Activated CD4-positive, CD25-positive, alpha-beta regulatory T cell (primary cell): ENCODE results near the gene MACO1.
"Not testable (repeated sequence)": the region's sequence is repeated elsewhere in the genome, so short reads cannot be mapped to it uniquely, and the experiment has no call there.

Source experiments
- DNase-seq, 4 experiments: peaks; one replicate each; lab custom pipeline; 2025; lab: John Stamatoyannopoulos, UW

The MACO1 gene

DNA sequence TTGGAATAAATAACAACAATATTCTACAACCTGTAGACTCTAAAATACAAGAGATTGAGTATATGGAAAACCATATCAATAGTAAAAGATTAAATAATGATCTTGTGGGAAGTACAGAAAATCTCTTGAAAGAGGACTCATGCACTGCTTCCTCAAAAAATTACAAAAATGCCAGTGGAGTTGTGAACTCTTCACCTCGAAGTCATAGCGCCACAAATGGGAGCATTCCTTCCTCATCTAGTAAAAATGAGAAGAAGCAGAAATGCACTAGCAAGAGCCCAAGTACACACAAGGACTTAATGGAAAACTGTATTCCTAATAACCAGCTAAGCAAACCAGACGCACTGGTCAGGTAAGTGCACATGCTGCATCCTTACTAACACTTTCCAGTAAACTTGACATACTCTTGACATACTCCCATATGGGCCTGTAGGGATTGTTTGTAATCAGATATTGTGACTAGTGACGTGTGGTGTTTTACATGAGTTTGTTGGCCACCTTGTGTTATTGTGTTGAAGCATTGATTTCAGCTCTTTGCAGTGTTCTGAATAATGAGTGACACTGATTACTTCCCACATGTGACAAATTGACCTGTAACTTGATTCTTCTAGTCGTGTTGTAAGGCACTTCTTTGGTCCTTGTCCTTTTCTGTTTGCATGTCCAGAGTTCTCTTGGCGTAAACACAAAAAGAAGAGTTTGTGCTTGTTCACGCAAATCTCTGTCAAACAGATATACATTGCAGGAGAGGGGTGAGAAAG is 28.0 kb downstream of the MACO1 start:
- no peak for DNase-seq

DNA sequence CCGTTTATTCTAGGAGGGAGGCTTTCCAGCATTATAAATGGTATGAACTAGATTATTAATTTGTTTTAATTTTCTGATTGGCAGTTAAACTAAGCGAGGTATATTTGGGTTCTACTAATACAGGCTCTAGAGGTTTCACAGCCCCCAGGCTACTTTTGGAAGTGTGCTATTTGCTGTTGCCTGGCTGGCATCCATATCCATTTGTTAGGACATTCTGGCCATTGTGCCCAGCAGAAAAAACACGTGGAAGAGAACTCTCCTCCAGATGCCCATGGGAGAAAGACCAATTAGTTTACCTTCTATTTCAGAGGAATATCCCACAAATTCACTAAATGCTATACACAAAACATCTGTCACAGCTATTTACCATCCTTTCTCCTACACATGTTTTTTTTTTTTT is 29.3 kb downstream of the MACO1 start:
- no peak for DNase-seq

DNA sequence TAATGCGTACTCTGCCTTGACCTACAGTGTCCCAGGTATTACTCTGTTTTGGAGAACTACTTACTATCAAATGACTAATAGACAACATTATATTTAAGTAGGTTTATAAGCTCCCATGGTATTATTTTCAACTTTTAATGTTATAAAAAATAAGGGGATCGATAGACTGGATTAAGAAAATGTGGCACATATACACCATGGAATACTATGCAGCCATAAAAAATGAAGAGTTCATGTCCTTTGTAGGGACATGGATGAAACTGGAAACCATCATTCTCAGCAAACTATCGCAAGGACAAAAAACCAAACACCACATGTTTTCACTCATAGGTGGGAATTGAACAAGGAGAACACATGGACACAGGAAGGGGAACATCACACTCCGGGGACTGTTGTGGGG is 30.1 kb downstream of the MACO1 start:
- DNase-seq, result not testable (repeated sequence)

DNA sequence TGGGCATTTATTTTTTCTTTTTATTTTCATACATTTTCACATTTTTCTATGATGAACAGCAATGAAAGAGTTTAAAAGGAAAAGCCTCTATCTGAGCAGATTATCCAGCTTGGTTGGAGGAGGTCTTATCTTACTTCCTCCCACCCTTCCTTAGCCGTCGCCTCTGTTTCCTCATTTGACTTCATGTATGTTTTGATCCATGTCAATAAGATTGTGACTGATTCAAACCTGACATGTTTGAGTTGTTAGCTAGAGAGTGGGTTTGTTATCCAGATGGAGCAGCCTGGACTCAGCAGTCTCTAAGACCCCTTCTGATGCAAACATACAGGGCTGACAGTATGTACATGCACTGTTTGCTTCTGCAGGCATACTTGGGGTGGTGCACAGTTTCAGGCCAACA is 31.2 kb downstream of the MACO1 start:
- DNase-seq, result no peak

DNA sequence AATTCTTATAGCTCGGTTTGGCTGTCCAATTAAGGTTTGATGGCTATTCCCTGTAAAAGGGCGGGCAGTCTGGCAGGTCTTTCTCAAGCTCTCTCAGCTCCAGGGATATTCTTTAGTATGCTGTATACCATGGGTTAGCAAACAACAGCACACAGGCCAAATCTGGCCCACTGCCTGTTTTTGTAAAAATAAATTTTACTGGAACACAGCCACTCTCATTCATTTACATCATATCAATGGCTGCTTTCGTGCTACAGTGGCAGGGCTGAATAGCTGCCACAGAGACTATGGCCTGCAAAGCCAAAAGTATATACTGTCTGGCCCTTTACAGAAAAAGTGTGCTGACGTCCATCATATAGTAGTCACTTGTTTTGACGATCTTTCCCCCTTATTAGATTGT is 32.0 kb downstream of the MACO1 start:
- no peak for DNase-seq

DNA sequence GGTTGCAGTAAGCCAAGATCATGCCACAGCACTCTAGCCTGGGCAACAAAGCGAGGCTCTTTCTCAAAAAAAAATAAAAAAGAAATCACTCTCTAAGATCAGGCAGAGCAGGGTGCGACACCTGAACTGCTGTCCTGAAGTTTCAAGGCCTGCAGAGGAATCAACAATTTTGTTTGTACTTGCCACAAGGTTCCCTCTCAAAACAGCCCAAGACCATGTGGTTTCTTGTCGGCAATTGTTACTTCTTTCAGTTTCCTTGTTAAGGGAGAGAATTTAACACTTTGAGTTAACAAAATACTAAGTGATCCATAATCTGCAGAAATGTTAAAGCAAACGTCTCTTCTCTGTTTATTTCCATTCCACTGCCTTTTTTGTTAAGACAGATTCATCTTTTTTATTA is 36.5 kb downstream of the MACO1 start:
- DNase-seq, result no peak

DNA sequence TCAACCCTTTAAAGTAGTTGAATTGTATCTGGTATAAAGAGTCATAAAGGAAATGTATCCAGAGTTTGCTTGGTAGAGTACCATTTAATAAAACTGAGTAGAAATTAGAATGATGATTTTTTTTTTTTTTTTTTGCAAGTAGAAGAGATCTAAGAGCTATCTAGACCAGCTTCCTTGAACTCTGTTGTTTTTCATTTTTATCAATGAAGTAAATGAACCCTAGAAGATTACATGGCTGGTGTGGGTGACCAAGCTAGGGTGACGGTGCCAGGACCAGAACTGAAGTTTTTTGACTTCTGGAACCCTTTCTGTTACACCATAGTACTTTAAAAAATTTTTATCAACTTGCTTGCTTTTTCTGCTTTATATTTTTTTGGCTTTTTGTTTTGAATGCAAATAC is 36.9 kb downstream of the MACO1 start:
- DNase-seq, result no peak

DNA sequence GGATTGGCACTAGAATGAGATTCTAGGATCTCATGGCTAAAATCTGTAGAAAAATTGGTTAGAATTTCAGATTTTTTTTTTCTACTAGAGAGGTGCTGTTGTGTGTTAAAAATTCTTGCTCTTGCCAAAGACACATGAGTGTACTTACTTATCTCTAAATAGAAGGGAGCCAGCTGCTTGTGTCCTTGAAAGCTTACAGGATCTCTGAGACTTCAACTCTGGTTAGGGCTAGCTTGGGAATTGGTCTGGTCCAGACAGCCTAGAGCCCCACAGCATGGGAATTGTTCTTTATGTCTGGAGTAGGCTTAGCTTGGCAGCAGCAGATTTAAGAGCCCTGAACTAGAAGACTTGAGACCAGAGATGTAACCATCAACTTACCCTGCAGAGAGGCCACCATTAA is 37.3 kb downstream of the MACO1 start:
- DNase-seq, result no peak

DNA sequence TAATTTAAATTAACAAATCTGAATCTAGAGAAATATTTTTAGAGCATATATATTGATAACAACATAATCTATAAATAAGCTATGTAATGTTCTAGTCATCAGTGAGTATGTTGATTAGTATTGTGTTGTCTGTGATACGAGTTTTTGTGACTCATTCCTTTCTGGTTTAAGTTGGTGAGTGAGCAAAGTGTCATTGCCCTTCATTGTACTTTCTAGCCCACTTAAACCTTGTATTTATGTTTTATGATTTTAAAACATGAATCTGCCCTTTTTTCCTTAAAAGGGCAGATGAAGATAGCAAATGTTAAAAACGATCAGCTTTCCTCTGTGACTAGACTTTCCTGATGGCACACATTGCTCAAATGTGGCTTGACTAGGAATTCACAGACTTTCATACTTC is 38.5 kb downstream of the MACO1 start:
- DNase-seq, result no peak

DNA sequence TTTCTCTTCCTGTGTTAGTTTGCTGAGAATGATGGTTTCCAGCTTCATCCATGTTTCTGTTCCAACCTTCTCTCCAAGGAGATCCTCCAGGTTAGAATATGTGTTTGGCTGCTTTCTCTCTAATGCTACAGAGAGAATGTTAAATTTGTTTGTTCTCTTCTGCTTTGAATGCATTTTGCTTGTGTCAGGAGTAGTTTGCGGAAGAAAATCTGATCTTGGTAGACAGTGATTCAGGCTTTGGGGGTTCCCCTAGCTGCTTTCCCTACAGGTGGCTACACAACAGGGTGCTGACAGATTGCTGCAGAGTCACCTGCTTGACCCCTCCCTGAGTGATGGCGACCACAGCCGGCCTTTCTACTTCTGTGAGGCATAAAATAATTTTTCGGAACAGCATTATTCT is 41.8 kb downstream of the MACO1 start:
- DNase-seq, result no peak

DNA sequence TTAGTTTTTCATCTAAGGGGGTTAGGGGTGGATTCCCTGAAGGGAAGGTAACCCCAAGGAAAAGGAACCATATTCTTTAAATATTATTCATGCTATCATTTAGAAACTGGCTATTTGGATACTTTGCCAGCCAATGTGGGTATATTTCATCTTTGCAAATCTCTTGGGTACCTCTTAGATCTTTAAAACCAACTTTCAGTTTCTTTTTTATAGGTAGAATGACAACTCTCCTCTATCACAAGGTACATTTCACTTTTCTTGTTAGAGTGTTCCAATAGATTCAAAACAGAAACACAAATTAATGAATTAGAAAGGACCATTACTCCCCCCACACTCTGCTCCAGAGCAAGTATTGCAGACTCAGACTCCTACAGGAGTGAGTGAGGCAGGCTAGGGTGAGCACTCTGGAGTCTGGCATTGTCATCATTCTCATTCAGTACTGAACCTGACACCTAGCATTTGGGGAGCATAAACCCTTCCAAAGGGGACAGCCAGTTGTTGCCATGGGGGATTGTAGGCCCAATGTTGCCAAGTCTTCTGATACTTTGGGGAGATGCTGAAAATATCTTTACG is 43.0 kb downstream of the MACO1 start:
- no peak for DNase-seq

DNA sequence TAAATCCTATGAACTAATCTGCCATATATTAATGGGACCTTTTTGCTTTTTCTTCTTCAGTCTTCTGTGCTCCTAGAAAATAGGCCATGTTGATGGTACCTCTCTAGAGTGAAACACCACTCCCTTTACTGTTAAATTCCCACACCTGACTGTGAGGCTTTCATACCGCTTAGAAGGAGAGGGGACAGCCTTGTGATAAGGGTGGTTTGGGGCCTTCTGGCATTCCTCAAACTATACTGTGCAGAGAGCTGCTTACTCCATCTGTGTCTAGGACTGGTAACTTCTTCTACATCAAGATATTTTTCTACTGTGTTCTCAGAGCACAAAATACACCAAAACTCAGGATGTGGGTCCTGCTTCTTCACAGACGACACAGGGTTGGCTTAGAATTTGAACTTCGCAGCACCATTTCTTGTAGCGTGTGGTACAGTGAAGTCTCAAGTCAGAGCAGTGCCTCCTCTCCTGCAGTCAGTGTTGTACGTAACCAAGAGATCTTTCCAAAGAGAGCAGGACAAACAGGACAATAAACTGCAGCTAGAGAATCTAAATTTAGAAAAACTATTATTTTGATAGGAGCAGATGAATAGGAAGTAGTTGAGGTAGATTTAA is 43.8 kb downstream of the MACO1 start:
- no peak for DNase-seq

DNA sequence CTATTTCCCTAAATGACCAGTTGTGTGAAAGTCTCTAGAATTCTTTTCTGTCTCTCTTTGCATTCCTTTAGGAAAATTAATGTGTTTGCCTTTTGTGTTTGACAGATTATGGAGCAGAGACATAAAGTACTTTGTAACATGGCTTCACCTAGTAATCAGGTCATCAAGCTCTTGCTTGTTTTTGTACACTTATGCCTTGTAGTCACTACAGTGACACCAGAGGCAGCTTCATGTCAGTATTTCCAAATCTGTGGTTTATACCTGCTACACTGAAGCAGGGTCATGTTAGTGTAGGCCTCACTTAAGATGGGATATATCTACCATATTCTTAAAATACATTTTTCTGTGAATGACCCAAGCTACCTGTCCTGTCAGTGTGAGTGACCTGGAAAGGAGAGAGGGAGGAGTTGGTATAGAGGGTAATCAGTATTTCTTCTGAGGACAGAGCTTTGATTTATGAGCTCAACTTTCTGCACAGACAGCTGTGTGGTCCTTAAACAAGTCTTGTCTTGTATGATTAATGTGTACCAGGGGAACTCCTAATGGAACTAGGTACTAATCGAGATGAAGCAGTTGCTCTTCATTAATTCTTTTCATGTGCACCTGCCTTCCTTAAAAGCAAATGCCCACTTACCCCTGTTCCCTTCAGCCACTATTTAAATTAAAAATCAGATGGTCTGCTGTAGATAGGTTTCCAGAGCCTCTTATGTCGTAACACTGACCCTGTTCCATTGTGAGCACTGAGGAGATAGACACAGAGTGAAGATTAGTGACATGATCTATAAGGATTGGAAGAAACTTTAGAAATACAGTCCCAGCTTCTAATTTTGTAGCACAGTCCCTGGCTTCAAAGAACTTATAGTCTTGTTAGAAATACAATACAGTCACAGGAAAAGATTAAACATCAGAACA is 45.7 kb downstream of the MACO1 start:
- no peak for DNase-seq

DNA sequence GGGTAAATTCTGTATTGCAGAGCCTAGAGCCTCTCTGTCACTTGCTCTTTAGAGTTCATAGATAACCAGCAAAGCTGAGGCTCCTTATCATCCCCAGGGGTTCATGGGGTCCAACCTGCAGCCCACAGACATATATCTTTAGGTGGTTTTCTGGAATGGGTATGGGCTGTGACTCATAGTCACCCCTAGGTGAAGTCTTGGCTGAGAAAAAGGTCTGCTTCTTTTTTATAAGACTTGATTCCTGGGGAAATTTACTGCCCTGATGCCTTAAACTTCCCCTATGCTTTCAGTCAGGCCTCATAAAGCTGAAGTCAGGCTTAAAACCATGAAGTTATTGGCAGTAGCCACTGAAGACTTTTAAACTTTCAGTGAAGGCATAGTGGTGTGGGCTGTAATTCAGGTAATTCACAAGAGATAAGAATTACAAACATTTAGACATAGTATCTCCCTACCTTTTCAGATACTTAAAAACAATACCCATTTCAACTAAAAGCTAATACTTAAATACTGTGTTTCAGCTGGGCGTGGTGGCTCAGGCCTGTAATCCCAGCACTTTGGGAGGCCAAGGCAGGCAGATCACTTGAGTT is 46.8 kb downstream of the MACO1 start:
- no peak for DNase-seq

DNA sequence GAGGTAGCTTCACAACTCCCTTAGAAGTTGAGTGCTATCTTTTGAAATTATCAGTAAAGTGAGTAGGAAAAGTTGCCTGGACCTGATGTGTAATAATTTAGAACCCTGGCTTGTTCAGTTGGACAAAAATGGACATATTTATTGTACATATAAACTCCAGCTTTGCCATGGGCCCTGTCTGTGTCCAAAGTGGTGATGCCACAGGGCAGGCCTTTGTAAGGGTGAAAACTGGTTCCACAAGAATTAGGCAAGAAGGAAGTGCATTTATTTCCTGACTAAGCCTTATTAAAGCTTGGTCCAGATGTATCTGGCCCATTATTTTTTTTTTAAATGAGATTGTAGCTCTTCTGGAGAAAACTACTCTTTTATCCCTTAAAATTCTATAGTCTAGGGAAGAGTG is 47.9 kb downstream of the MACO1 start:
- no peak for DNase-seq

DNA sequence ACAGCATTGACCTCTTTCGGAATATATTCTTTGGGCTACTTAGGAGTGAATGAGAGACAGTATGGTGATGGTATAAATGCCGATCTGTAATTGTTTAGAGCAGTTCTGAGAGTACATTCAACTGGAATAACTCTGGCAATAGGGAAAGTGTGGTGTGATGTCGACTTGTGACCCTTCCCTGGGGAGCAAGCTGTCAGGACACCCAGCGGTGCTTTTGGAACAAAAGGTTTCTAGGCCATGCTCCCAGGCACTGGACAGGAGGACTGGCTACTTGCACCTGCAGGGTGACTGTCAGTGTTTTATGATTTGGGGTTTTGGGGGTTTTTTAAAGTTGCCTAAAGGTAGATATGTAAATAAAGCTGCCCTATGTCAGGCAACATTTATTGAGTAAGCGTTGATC is 50.9 kb downstream of the MACO1 start:
- no peak for DNase-seq

DNA sequence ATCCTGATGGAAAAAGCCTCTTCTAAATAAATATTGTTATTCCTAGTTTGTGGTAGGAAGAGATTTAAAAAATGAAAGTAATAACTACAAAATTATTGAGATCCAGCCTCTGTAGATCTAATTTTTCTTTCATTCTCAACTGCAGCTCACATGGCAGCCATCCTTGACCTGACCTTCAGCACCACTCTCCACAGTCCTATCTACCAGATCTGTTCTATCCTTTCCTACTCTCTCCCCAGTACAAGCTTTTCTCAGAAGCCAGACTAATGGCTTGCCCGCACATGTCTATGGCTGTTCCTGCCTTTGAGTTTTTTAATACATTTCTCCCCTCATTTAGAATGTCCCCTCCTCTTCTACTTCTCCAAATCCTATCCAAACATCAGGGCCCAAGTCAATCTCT is 51.5 kb downstream of the MACO1 start:
- no peak for DNase-seq

DNA sequence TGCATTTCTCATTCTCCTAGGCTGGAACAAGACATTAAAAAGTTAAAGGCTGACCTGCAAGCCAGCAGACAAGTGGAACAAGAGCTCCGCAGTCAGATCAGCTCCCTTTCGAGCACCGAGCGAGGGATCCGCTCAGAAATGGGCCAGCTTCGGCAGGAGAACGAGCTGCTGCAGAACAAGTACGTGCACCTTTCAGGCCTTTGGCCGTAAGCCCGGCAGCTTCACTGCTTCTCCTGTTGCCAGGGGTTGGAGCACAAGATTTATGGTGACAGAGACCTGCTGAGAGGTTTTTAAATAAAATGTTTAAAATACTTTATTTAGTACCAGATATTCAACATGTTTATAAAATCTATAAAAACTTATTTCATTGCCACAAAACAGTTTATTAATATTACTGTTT is 53.4 kb downstream of the MACO1 start:
- no peak for DNase-seq

DNA sequence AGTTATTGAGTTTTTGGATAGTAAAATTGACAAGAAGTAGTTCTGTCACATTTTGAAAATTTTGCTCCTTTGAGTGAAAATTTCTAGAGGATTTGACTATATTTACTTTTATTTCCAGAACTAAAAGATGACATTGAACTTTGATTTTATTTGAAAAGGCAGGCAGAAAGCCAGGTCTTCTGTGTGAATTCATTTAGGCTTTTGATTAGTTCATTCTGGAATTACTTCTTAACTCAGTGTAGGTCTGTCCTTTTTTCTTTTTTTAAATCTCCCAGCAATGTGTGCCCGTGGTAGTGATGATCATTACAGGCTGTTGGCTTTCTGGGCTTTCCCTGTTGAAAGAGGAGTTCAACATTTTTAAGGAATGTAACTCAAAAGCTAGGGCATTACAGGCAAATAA is 53.8 kb downstream of the MACO1 start:
- DNase-seq, result no peak

DNA sequence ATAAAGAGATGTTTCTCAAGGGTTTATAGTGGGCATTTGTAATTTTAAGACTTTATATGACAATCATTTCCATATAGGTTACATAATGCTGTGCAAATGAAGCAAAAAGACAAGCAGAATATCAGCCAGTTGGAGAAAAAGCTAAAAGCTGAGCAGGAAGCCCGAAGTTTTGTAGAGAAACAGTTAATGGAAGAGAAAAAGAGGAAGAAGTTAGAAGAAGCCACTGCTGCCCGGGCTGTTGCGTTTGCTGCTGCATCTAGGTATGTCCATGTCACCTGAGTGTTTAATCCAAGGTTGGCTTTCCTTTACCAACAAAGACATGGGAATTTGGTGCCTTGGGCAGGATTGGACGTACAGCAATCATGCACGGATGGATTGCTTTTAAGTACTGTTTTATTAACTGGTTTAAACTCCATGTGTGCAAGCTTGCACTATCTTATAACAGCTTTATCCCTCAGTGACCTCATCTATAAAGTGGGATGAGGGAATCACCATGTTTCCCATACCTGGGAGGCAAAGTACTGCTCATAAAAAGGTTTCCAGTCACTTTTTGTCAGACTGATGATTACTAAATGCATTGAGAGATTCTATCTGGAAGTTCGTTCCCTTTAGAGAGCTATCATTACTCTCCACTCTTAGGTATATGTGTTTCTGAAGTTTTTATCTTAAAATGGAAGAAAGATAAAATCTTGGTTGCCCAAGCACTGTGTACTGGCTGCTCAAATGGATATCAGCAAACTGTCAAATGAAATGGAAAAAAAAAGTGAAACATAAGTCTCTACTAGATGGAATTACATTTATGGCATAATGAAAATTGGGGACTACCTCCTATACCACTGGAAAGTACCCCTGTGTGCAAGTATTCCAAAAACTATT is 55.1 kb downstream of the MACO1 start:
- no peak for DNase-seq

DNA sequence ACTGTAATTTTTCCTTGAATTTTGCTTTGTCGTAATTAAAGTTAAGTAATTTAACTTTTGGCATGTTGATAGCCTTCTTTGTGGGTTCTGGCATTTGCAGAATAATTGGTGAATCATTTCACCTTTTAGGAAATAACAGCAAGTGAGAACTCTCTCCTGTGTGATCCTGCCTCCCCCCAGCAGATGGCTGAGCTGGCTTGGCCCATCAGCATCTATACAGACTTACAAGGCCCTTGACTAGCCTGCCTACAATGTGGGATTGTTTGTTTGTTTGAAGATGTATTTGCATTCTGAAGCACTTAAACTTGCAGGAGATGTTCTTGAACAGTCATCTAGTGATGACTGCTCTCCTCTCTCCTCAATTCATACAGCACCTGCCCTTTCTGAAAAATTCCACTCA is 55.9 kb downstream of the MACO1 start:
- no peak for DNase-seq
